Activated T-cell treated with anti-CD3 and anti-CD28 coated beads, Interleukin-2, amount 50 U/mL, for 72 hours (primary cell): ENCODE measurements around the gene CDHR4. TPM values are rescaled to one million over a fixed set of nuclear protein-coding genes. Genes with fewer than 3 reads are reported as not detected.
"Not testable (repeated sequence)": the region's sequence is repeated elsewhere in the genome, so short reads cannot be mapped to it uniquely, and the experiment has no call there.

Experiments used
- ATAC-seq, 2 donors: fragments of 150-1000 bp; cut with Tn5 transposase; replicated peaks in 1 of 2; 2 replicates each; pipeline ENCODE4 v1.10.0; 2021; ENCODE audit warnings: moderate library complexity in 2 of 2, mild to moderate bottlenecking in 1 of 2
- DNase-seq, 2 donors: peaks; one replicate each; pipeline ENCODE4 v3.0.0; 2021 to 2022; ENCODE audit warnings: mixed read lengths in 1 of 2
- H3K27ac Mint-ChIP-seq: one replicate; pipeline ENCODE4 v1.8.0; 2022; ENCODE audit warnings: mild to moderate bottlenecking, moderate library complexity, mixed read lengths
- H3K27me3 Mint-ChIP-seq: one replicate; pipeline ENCODE4 v1.8.0; 2022; ENCODE audit warnings: low read depth, mixed read lengths
- H3K36me3 Mint-ChIP-seq, 2 donors: one replicate each; pipeline ENCODE4 v1.8.0; 2022; ENCODE audit warnings: mixed read lengths in 2 of 2, mild to moderate bottlenecking in 1 of 2; ENCODE audit not compliant: insufficient read depth in 2 of 2
- H3K4me1 Mint-ChIP-seq: one replicate; pipeline ENCODE4 v1.8.0; 2022; ENCODE audit warnings: low read depth, mixed read lengths
- H3K4me3 Mint-ChIP-seq, 2 donors: one replicate each; pipeline ENCODE4 v1.8.0; 2022; ENCODE audit warnings: mild to moderate bottlenecking in 2 of 2, mixed read lengths in 2 of 2, moderate library complexity in 2 of 2
- H3K9me3 Mint-ChIP-seq, 2 donors: one replicate each; pipeline ENCODE4 v1.8.0; 2022; ENCODE audit warnings: mixed read lengths in 2 of 2
- total RNA-seq, 2 donors: library from RNA; stranded (reverse); gene quantifications; one replicate each; pipeline ENCODE4 v1.2.3, GENCODE V29; 2022

Gene CDHR4
- total RNA-seq, 2 donors from 2014 or later: 0.39 TPM; not detected in 1

DNA sequence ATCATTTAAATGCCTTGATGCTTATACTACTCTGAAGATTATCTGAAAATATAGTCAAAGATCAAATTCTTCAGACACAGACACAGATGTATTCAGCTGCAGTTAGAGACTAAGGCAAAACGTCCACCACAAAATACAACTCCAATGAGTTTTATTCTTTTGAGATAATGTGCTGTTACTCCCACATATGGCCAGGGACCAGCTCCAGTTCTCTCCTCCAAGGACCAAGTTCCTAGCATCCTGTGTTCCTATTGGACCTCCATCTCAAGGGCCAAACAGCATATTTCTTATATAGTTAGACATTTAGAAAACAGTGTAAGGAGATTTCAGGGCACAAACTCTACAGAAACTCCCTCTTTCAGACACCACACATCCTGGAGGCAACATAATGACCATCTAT lies 40.4 kb downstream of the CDHR4 start:
- Mint-ChIP-seq H3K36me3 (peaks cover 0 to 2% of the 10 kb centered on the region in 2 donors), H3K4me3 (no peak overlapping the region), H3K9me3 (no peaks in the 10 kb centered on the region), H3K27me3 (no peaks in the 10 kb centered on the region), H3K27ac (peak overlapping the region; percentile 68), H3K4me1 (peaks cover 16% of the 10 kb centered on the region)
- no peak for DNase-seq
- ATAC-seq: no peak

DNA sequence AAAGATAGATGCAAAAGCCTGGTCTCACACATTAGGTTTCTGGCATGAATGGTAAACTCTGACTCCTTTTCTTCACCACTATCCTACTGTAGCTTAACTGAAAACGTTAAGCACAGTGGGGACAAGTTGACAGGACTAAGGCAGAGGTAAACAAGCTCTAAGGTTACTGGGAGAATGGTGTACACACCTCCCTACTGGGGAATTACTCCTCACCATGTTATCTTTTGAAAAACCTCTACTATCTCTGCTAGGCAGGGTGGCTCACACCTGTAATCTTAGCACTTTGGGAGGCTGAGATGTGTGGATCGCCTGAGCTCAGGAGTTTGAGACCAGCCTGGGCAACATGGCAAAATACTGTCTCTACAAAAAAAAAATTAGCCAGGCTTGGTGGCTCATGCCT lies 42.5 kb downstream of the CDHR4 start:
- DNase-seq (no peak), ATAC-seq (no peak)
- no peak overlapping the region for H3K4me3 Mint-ChIP-seq
- H3K27me3 Mint-ChIP-seq: no peaks in the 10 kb centered on the region
- peaks cover 16% of the 10 kb centered on the region for H3K4me1 Mint-ChIP-seq
- H3K36me3 Mint-ChIP-seq: peaks cover 0 to 2% of the 10 kb centered on the region in 2 donors
- no peak overlapping the region for H3K27ac Mint-ChIP-seq
- no peaks in the 10 kb centered on the region for H3K9me3 Mint-ChIP-seq

DNA sequence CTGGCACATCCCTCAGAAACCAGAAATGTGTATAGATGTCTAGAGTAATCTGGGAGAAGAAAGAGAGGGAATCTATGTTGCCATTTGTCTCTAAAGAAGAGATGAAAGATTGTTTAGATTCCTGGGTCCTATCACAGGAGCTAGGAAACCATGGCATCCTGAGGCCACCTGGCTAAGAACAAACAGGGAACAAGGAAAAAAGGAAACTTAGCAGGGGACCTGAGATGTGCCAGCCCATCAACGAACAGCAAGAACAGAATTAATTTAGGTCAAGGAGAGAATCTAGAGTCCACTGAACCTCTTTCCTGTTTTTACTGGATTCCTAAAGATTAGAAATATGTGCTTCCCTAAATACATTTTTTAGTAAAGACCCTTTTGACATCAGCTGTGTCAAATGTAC lies 43.6 kb downstream of the CDHR4 start:
- H3K36me3 Mint-ChIP-seq: peaks cover 0 to 2% of the 10 kb centered on the region in 2 donors
- no peak overlapping the region for H3K4me3 Mint-ChIP-seq
- H3K27me3 Mint-ChIP-seq: no peaks in the 10 kb centered on the region
- H3K9me3 Mint-ChIP-seq: no peaks in the 10 kb centered on the region
- H3K4me1 Mint-ChIP-seq: peaks cover 16% of the 10 kb centered on the region
- ATAC-seq: no peak
- H3K27ac Mint-ChIP-seq: no peak overlapping the region
- DNase-seq: no peak

DNA sequence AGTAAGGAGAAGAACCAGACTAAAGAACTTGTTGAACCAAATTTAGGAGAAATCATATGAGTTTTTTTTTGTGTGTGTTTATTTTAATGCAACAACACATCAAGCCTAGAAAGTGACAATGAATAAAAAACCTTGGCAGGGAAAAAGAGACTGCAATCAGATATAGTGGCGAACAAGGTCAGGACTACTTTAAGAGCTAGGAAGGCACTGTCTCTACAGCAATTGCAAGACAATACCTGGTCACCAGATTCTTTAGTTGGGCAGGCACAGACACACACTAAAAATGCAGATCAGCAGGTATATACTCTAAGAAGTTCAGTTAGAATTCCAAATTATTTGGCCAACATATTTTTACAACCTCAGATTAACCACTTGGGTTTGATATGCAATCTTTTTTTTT lies 45.1 kb downstream of the CDHR4 start:
- DNase-seq (no peak), ATAC-seq (no peak)
- Mint-ChIP-seq H3K4me3 (no peak overlapping the region), H3K36me3 (peaks cover 0 to 2% of the 10 kb centered on the region in 2 donors), H3K27ac (no peak overlapping the region), H3K27me3 (no peaks in the 10 kb centered on the region), H3K4me1 (peaks cover 16% of the 10 kb centered on the region), H3K9me3 (no peaks in the 10 kb centered on the region)

DNA sequence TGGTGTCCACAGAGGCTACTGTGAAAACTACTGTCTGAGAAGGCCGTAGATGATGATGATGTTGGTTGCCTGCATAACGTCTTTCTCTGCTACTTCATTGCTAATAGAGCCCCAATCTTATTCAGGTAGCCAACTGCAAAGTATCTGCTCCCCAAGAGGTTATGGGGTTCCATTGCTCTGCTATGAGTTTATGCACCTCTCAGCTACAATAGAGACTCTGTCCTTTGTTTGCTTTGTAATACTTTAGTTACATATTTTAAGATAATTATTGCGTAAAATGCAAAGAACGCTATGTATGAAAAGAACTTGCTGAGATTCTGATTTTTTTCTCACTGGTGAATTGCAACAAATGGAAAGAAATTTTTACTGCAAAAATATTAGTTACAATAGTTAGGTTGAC lies 48.2 kb downstream of the CDHR4 start:
- Mint-ChIP-seq H3K27ac (no peak overlapping the region), H3K4me3 (no peak overlapping the region), H3K27me3 (no peaks in the 10 kb centered on the region), H3K9me3 (no peaks in the 10 kb centered on the region), H3K4me1 (peaks cover 5% of the 10 kb centered on the region), H3K36me3 (peaks cover 0 to 5% of the 10 kb centered on the region in 2 donors)
- DNase-seq (no peak), ATAC-seq (no peak)

DNA sequence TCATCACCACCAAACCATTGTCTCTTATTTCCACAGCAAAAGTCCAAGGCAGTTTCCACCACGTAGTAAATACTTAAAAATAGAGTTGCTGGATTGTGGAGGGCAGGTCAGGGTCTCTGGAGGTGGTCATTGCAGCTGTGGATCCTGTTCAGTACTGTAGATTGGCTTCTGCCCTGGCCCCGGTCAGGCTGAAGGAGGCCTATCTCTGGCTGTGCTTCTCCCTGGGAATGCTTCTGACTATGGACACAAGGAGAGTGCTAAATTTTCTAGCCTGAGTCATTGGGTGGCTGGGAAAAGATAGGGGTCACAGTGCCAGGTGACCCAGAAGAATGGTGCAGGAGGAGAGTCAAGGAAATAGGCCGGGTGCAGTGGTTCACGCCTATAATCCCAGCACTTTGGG lies 49.6 kb downstream of the CDHR4 start:
- peaks cover 0 to 7% of the 10 kb centered on the region in 2 donors for H3K36me3 Mint-ChIP-seq
- DNase-seq: no peak
- H3K9me3 Mint-ChIP-seq: no peaks in the 10 kb centered on the region
- no peak for ATAC-seq
- H3K27me3 Mint-ChIP-seq: no peaks in the 10 kb centered on the region
- no peaks in the 10 kb centered on the region for H3K4me1 Mint-ChIP-seq
- no peak overlapping the region for H3K27ac Mint-ChIP-seq
- no peak overlapping the region for H3K4me3 Mint-ChIP-seq

DNA sequence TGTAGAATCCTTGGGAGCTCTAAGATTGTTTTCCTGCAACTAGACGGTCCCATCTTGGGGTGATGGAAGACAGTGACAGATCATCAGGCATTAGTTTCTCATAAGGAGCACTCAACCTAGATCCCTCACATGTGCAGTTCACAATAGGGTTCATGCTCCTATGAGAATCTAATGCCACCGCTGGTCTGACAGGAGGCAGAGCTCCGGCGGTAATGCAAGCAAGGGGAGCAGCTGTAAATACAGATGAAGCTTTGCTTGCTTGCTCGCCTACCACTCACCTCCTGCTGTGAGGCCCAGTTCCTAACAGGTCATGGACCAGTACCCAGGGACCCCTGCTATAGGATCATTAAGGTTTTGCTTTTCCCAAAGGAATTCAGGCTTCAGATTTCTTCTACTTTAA lies 50.8 kb downstream of the CDHR4 start:
- not testable (repeated sequence) for H3K27ac Mint-ChIP-seq, H3K9me3 Mint-ChIP-seq, H3K27me3 Mint-ChIP-seq, ATAC-seq, DNase-seq, H3K4me1 Mint-ChIP-seq, H3K4me3 Mint-ChIP-seq
- peaks cover 0 to 12% of the 10 kb centered on the region in 2 donors for H3K36me3 Mint-ChIP-seq

DNA sequence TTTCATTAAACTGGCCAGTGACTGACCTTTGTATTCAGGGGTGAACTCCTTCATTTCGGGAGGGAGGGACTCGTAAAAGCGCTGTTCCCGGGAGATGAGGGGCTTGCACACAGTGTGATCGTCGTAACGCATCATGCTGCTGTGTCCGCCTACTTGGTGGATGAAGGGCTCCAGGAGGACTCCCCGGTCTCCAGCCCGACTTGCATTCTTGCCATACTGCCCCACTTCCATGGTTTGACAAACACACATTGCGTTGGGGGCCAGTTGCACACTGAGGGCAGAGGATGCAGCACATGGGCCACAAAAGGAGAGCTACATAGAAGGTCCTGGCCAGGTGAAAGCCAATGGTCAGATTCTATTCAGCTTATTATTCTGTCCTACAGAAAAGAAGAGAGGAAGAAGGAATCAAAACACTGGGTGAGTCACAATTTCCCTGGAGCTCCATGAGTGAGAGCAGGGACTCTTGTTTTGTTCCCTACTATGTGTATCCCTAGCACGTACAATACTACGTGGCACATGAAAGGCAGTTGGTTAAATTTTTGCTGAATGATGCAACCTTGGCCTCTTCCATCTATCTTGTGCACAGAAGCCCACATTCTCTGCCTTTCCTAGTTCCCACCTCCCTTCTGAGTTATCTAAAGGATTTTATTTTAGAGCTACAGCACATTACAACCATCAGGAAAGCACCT lies 51.7 kb downstream of the CDHR4 start:
- Mint-ChIP-seq H3K27me3 (no peaks in the 10 kb centered on the region), H3K27ac (no peak overlapping the region), H3K36me3 (peaks cover 0 to 12% of the 10 kb centered on the region in 2 donors), H3K4me3 (no peak overlapping the region), H3K4me1 (no peaks in the 10 kb centered on the region), H3K9me3 (no peaks in the 10 kb centered on the region)
- no peak for ATAC-seq
- DNase-seq: no peak

DNA sequence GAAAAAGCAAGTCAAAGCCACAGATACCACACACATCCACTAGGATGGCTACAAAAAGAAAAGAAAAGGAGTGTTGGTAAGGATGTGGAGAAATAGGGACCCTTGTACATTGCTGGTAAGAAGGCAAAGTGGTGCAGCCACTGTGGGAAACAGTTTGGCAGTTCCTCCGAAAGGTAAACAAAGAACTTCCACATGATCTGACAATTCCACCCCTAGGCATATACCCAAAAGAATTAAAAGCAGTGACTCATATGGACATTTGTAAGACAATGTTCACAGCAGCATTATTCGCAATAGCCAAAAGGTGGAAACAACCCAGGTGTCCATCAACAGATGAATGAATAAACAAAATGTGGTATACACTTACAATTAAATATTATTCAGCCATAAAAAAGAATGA lies 53.7 kb downstream of the CDHR4 start:
- no peaks in the 10 kb centered on the region for H3K9me3 Mint-ChIP-seq
- ATAC-seq (no peak), DNase-seq (no peak)
- H3K27me3 Mint-ChIP-seq: no peaks in the 10 kb centered on the region
- H3K4me3 Mint-ChIP-seq: no peak overlapping the region
- H3K4me1 Mint-ChIP-seq: no peaks in the 10 kb centered on the region
- H3K27ac Mint-ChIP-seq: no peak overlapping the region
- peaks cover 0 to 12% of the 10 kb centered on the region in 2 donors for H3K36me3 Mint-ChIP-seq

Other genes with a start within 250 kb of the CDHR4 start
- gene BSN, start 245.4 kb downstream of the CDHR4 start, total RNA-seq: under 1 TPM; 0.17 to 0.21 TPM
- 100 to 1,000 TPM in 1 of 2 donors, 10 to 100 TPM in 1; 82.7 to 108 TPM for gene APEH, start 125.5 kb downstream of the CDHR4 start, total RNA-seq
- 10 to 100 TPM; 27.9 to 29.8 TPM for gene MST1, start 110.4 kb downstream of the CDHR4 start, total RNA-seq
- 10 to 100 TPM; 35.1 to 35.2 TPM for gene RNF123, start 110.3 kb downstream of the CDHR4 start, total RNA-seq
- under 1 TPM; 0.19 to 0.72 TPM for gene AMIGO3, start 80.2 kb downstream of the CDHR4 start, total RNA-seq
- 10 to 100 TPM; 22.3 to 33.4 TPM for gene GMPPB, start 75.9 kb downstream of the CDHR4 start, total RNA-seq
- 10 to 100 TPM; 36.5 to 37.4 TPM for gene IP6K1, start 13.3 kb downstream of the CDHR4 start, total RNA-seq
- gene INKA1, start 3.4 kb upstream of the CDHR4 start, total RNA-seq: 1 to 10 TPM; 1.2 to 1.5 TPM
- 10 to 100 TPM; 93.5 to 98.6 TPM for gene UBA7, start 14.1 kb upstream of the CDHR4 start, total RNA-seq
- 10 to 100 TPM; 28.0 to 47.2 TPM for gene TRAIP, start 56.7 kb upstream of the CDHR4 start, total RNA-seq
- under 1 TPM in 1 of 2 donors, not detected in 1; 0.50 TPM for gene CAMKV, start 70.0 kb upstream of the CDHR4 start, total RNA-seq
- 1 to 10 TPM in 1 of 2 donors, under 1 TPM in 1; 0.84 to 2.4 TPM for gene MST1R, start 104.0 kb upstream of the CDHR4 start, total RNA-seq
- gene MON1A, start 129.9 kb upstream of the CDHR4 start, total RNA-seq: 10 to 100 TPM in 1 of 2 donors, 1 to 10 TPM in 1; 9.1 to 12.0 TPM
- 10 to 100 TPM; 57.4 to 70.4 TPM for gene RBM6, start 140.3 kb upstream of the CDHR4 start, total RNA-seq